A673 (cell line): ENCODE results near the gene ZBTB47. TPM values are rescaled to one million over a fixed set of nuclear protein-coding genes. Genes with fewer than 3 reads are reported as not detected.

Experiments used
- BruUV-seq: library from RNA; stranded (reverse); fragments of 400-500 nt; replicated peaks from 2 replicates; lab custom pipeline; 2021; lab: Mats Ljungman, UMichigan
- CTCF ChIA-PET: fragments of 300-600 bp; sonication (Branson Sonifier 250); formaldehyde crosslinking; loops from one replicate; lab custom pipeline; 2022; ENCODE audit warnings: antibody characterized with exemption; lab: Charles Lee
- POLR2A ChIA-PET: fragments of 300-600 bp; sonication (Branson Sonifier 250); formaldehyde crosslinking; loops from one replicate; lab custom pipeline; 2022; ENCODE audit warnings: antibody characterized with exemption; ENCODE audit not compliant: low non-redundant PET; lab: Charles Lee
- DNase-seq: peaks from one replicate; pipeline ENCODE4 v3.0.0-alpha.2; 2015; ENCODE audit warnings: low spot score
- H3K27ac ChIP-seq: fragments of 200-600 bp; sonication (generic); 2 replicates; pipeline ENCODE4 v1.5.1; 2016; ENCODE audit warnings: mixed run types, low read depth, mild to moderate bottlenecking, mixed read lengths, antibody characterized with exemption, low read length; ENCODE audit not compliant: poor library complexity, severe bottlenecking
- H3K27me3 ChIP-seq: fragments of 200-600 bp; sonication (generic); replicated peaks from 2 replicates; pipeline ENCODE4 v1.6.1; 2017; ENCODE audit warnings: mixed run types, low read depth, mild to moderate bottlenecking, mixed read lengths, antibody characterized with exemption, low read length; ENCODE audit not compliant: insufficient read depth, poor library complexity
- H3K36me3 ChIP-seq: fragments of 200-600 bp; sonication (generic); 2 replicates; pipeline ENCODE4 v1.6.1; 2016; ENCODE audit warnings: mixed run types, mild to moderate bottlenecking, mixed read lengths, antibody characterized with exemption, low read length; ENCODE audit not compliant: insufficient read depth, poor library complexity, severe bottlenecking
- H3K4me1 ChIP-seq: fragments of 200-600 bp; sonication (generic); 2 replicates; pipeline ENCODE4 v1.6.1; 2017; ENCODE audit warnings: mixed run types, mild to moderate bottlenecking, mixed read lengths, antibody characterized with exemption, low read length; ENCODE audit not compliant: insufficient read depth, poor library complexity, severe bottlenecking
- H3K4me3 ChIP-seq: fragments of 200-600 bp; sonication (generic); 2 replicates; pipeline ENCODE4 v1.5.1; 2016; ENCODE audit warnings: low read depth, mixed run types, mild to moderate bottlenecking, mixed read lengths, low read length; ENCODE audit not compliant: poor library complexity, severe bottlenecking
- H3K9me3 ChIP-seq: fragments of 200-600 bp; sonication (generic); 2 replicates; pipeline ENCODE4 v1.6.1; 2016; ENCODE audit warnings: mixed run types, low read depth, mild to moderate bottlenecking, mixed read lengths, antibody characterized with exemption, low read length; ENCODE audit not compliant: poor library complexity, severe bottlenecking
- CTCF ChIP-seq: fragments of 300-800, 200-600 bp; sonication (generic); conservative IDR thresholded peaks from 2 replicates; pipeline ENCODE4 v1.5.1; 2017; ENCODE audit warnings: low read depth, mild to moderate bottlenecking, antibody characterized with exemption, low read length, moderate library complexity, mixed read lengths
- EZH2 ChIP-seq: fragments of 200-600 bp; sonication (generic); IDR thresholded peaks from 2 replicates; pipeline ENCODE4 v1.6.1; 2017; ENCODE audit warnings: borderline replicate concordance, low read depth, mild to moderate bottlenecking, mixed read lengths, antibody characterized with exemption, low read length; ENCODE audit not compliant: poor library complexity, severe bottlenecking
- intact Hi-C: fragments of 100-400 bp; cut with micrococcal nuclease; formaldehyde crosslinking; loops from one replicate; pipeline ENCODE4 v1.10.0; 2022; ENCODE audit not compliant: unreplicated experiment
- total RNA-seq: library from RNA; stranded (reverse); gene quantifications from 2 replicates; pipeline ENCODE4 v1.2.3, GENCODE V29; 2021

ZBTB47 gene
- total RNA-seq, 1 experiment from 2014 or later, result 4.4 TPM

- Histone ChIP-seq H3K27ac (no peak overlapping the region), H3K27me3 (no peaks in the 10 kb centered on the region), H3K4me3 (peak overlapping the region; percentile 58), H3K4me1 (no peaks in the 10 kb centered on the region), H3K36me3 (peaks cover 3% of the 10 kb centered on the region), H3K9me3 (no peaks in the 10 kb centered on the region)
- ChIA-PET CTCF (no interaction called here), POLR2A (no interaction called here)
- no peak for TF ChIP-seq CTCF
- no peak for TF ChIP-seq EZH2
- intact Hi-C loops, result no loop called here
- no peak for DNase-seq
- no TSS peak for BruUV-seq
Observed at GRCh38 chr3:42655331-42655888, 1.9 kb downstream of the ZBTB47 start.

GRCh38 chr3:42655980-42656679 lies 2.6 kb downstream of the ZBTB47 start:
- CTCF ChIA-PET, result no interaction called here

More at GRCh38 chr3:42655980-42656679, 2.6 kb downstream of the ZBTB47 start:
- H3K4me3 ChIP-seq, result no peak overlapping the region
- no peaks in the 10 kb centered on the region for H3K4me1 ChIP-seq
- H3K36me3 ChIP-seq, result peaks cover 3% of the 10 kb centered on the region
- POLR2A ChIA-PET, result no interaction called here
- no TSS peak for BruUV-seq
- H3K27ac ChIP-seq, result no peak overlapping the region
- no peak for DNase-seq
- intact Hi-C loops, result no loop called here
- H3K9me3 ChIP-seq, result no peaks in the 10 kb centered on the region
- no peaks in the 10 kb centered on the region for H3K27me3 ChIP-seq
- no peak for TF ChIP-seq CTCF
- TF ChIP-seq EZH2, result no peak
